ENCODE data around the gene MBOAT1. TPM values are rescaled to one million over a fixed set of nuclear protein-coding genes. Genes with fewer than 3 reads are reported as not detected.

Gene MBOAT1
- total RNA-seq, 1 experiment from 2014 or later = 6.3 TPM

DNA sequence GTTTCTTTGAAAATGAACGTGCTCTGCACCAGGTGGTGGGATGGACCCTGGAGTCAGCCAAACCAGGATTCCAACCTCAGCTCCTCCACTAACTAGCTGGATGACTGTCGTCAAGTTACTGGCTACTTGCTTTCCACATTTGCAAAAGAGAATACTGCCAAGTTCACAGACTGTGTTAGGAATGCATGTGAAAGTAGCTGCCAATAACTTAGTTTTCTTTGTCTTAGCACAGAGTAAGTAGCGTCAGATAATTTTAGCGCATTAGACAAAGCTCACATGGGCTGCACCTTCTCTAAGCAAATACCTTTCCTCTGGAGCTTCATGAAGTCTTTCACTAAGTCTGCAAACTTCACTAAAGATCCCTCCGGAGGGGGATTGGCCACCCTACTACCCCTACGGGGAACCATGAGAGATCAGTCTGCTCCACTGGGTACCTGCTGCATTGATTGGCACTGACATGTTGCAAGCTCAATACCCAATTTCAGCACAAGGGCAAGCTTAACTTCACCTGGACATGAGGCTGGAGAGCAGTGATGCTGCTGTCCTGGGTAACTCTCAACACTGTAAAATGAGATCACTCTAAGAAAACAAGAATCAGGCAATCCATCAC lies 113.9 kb downstream of the MBOAT1 start:
- no peak for DNase-seq (ENCODE audit: low spot score)
- POLR2A ChIA-PET (ENCODE audit: low non-redundant PET) = no interaction called here
- intact Hi-C loops (cut with micrococcal nuclease; ENCODE audit: unreplicated experiment) = no loop called here
- Histone ChIP-seq H3K36me3 (ENCODE audit: insufficient read depth, low read length, poor library complexity, severe bottlenecking) (no peaks in the 10 kb centered on the region), H3K27ac (ENCODE audit: low read depth, low read length, poor library complexity, severe bottlenecking) (no peak overlapping the region), H3K9me3 (ENCODE audit: low read depth, low read length, poor library complexity, severe bottlenecking) (no peaks in the 10 kb centered on the region), H3K4me3 (ENCODE audit: low read depth, low read length, poor library complexity, severe bottlenecking) (no peak overlapping the region), H3K4me1 (ENCODE audit: insufficient read depth, low read length, poor library complexity, severe bottlenecking) (no peaks in the 10 kb centered on the region), H3K27me3 (replicated peaks; ENCODE audit: insufficient read depth, low read depth, low read length, poor library complexity) (no peaks in the 10 kb centered on the region)
- CTCF ChIA-PET = interaction anchor here (1.5 kb wide), 1 partner anchor 29 kb away, joined by 5 read pairs; no protein-coding TSS in a partner anchor
- TF ChIP-seq CTCF (conservative IDR thresholded peaks at IDR 0.05; ENCODE audit: low read depth, low read length) (no peak), EZH2 (IDR thresholded peaks at IDR 0.05; ENCODE audit: borderline replicate concordance, low read depth, low read length, poor library complexity, severe bottlenecking) (no peak)
- BruUV-seq (replicated peaks) = no TSS peak

GRCh38 chr6:20096536-20096935 lies 115.7 kb downstream of the MBOAT1 start:
- ChIA-PET POLR2A (ENCODE audit: low non-redundant PET) (no interaction called here), CTCF (no interaction called here)
- Histone ChIP-seq H3K27ac (ENCODE audit: low read depth, low read length, poor library complexity, severe bottlenecking) (no peak overlapping the region), H3K4me1 (ENCODE audit: insufficient read depth, low read length, poor library complexity, severe bottlenecking) (peaks cover 3% of the 10 kb centered on the region), H3K27me3 (replicated peaks; ENCODE audit: insufficient read depth, low read depth, low read length, poor library complexity) (no peaks in the 10 kb centered on the region), H3K9me3 (ENCODE audit: low read depth, low read length, poor library complexity, severe bottlenecking) (no peaks in the 10 kb centered on the region), H3K36me3 (ENCODE audit: insufficient read depth, low read length, poor library complexity, severe bottlenecking) (no peaks in the 10 kb centered on the region), H3K4me3 (ENCODE audit: low read depth, low read length, poor library complexity, severe bottlenecking) (no peak overlapping the region)
- DNase-seq (ENCODE audit: low spot score) = no peak
- no peak for TF ChIP-seq EZH2 (IDR thresholded peaks at IDR 0.05; ENCODE audit: borderline replicate concordance, low read depth, low read length, poor library complexity, severe bottlenecking)
- no peak for TF ChIP-seq CTCF (conservative IDR thresholded peaks at IDR 0.05; ENCODE audit: low read depth, low read length)
- intact Hi-C loops (cut with micrococcal nuclease; ENCODE audit: unreplicated experiment) = no loop called here
- BruUV-seq (replicated peaks) = no TSS peak

GRCh38 chr6:20095436-20095835 lies 116.8 kb downstream of the MBOAT1 start:
- no peak for DNase-seq (ENCODE audit: low spot score)
- BruUV-seq (replicated peaks) = no TSS peak
- Histone ChIP-seq H3K4me3 (ENCODE audit: low read depth, low read length, poor library complexity, severe bottlenecking) (no peak overlapping the region), H3K27me3 (replicated peaks; ENCODE audit: insufficient read depth, low read depth, low read length, poor library complexity) (no peaks in the 10 kb centered on the region), H3K27ac (ENCODE audit: low read depth, low read length, poor library complexity, severe bottlenecking) (no peak overlapping the region), H3K9me3 (ENCODE audit: low read depth, low read length, poor library complexity, severe bottlenecking) (no peaks in the 10 kb centered on the region), H3K4me1 (ENCODE audit: insufficient read depth, low read length, poor library complexity, severe bottlenecking) (peaks cover 3% of the 10 kb centered on the region), H3K36me3 (ENCODE audit: insufficient read depth, low read length, poor library complexity, severe bottlenecking) (no peaks in the 10 kb centered on the region)
- POLR2A ChIA-PET (ENCODE audit: low non-redundant PET) = no interaction called here
- intact Hi-C loops (cut with micrococcal nuclease; ENCODE audit: unreplicated experiment) = no loop called here
- CTCF ChIA-PET = no interaction called here
- TF ChIP-seq CTCF (conservative IDR thresholded peaks at IDR 0.05; ENCODE audit: low read depth, low read length) (no peak), EZH2 (IDR thresholded peaks at IDR 0.05; ENCODE audit: borderline replicate concordance, low read depth, low read length, poor library complexity, severe bottlenecking) (no peak)

All from A673 (cell line).